ENCODE measurements around the gene POU3F3. TPM values are rescaled to one million over a fixed set of nuclear protein-coding genes. Genes with fewer than 3 reads are reported as not detected.
A peak's percentile ranks its signal among the peaks of the same experiment; 100 is the strongest.

Gene POU3F3
- not detected for total RNA-seq
- long read RNA-seq: 0 reads

GRCh38 chr2:104853534-104854497 lies at the start of gene POU3F3:
Gene POU3F3 (plus strand): TSS chr2:104854115. CDS start chr2:104855511, 1,396 bp downstream.
- DNase-seq (no peak), ATAC-seq (peak; percentile 34 to 58)
- H3K4me3 ChIP-seq: peak within 1 kb of the TSS; percentile 47

GRCh38 chr2:104804148-104804890 lies 49.6 kb upstream of the POU3F3 start:
- Histone ChIP-seq H3K27me3 (ENCODE audit: low read depth) (no peaks in the 10 kb centered on the region), H3K4me3 (no peak overlapping the region), H3K27ac (no peak overlapping the region), H3K4me1 (no peaks in the 10 kb centered on the region), H3K9me3 (no peaks in the 10 kb centered on the region), H3K36me3 (no peaks in the 10 kb centered on the region)
- ATAC-seq (no peak), DNase-seq (no peak)
- intact Hi-C loops (cut with DNase I): no loop called here
- TF ChIP-seq, protein P1, sequence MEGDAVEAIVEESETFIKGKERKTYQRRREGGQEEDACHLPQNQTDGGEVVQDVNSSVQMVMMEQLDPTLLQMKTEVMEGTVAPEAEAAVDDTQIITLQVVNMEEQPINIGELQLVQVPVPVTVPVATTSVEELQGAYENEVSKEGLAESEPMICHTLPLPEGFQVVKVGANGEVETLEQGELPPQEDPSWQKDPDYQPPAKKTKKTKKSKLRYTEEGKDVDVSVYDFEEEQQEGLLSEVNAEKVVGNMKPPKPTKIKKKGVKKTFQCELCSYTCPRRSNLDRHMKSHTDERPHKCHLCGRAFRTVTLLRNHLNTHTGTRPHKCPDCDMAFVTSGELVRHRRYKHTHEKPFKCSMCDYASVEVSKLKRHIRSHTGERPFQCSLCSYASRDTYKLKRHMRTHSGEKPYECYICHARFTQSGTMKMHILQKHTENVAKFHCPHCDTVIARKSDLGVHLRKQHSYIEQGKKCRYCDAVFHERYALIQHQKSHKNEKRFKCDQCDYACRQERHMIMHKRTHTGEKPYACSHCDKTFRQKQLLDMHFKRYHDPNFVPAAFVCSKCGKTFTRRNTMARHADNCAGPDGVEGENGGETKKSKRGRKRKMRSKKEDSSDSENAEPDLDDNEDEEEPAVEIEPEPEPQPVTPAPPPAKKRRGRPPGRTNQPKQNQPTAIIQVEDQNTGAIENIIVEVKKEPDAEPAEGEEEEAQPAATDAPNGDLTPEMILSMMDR (IDR thresholded peaks at IDR 0.05): no peak

More at GRCh38 chr2:104853534-104854497, at the start of gene POU3F3:
- no peaks in the 10 kb centered on the region for H3K9me3 ChIP-seq
- intact Hi-C loops (cut with DNase I): no loop called here
- H3K27me3 ChIP-seq (ENCODE audit: low read depth): peaks cover 87% of the 10 kb centered on the region
- no peak within 1 kb of the TSS for H3K27ac ChIP-seq
- no peaks in the 10 kb centered on the region for H3K36me3 ChIP-seq
- TF ChIP-seq, protein P1 (IDR thresholded peaks at IDR 0.05): no peak
- peaks cover 47% of the 10 kb centered on the region for H3K4me1 ChIP-seq

DNA sequence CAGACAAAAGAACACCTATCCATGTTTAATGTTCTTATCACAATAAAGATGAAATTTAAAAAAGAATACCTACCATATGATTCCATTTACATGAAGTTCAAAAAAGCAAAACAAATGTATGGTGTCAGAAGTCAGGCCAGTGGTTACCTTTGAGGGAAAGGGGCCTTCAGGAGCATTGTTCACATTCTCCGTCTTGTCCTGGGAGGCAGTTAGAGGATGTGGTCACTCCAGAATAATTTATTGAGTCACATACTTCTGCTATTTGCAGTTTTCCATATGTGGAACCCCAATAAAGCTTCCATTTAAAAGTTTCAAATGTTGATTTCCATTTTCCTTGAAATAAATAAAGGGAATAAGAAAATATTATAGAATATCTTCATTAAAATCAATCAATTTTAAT lies 41.6 kb upstream of the POU3F3 start:
- no peak for ATAC-seq
- no peak overlapping the region for H3K4me3 ChIP-seq
- no peak for DNase-seq
- intact Hi-C loops (cut with DNase I): no loop called here
- H3K4me1 ChIP-seq: no peaks in the 10 kb centered on the region
- H3K36me3 ChIP-seq: no peaks in the 10 kb centered on the region
- no peaks in the 10 kb centered on the region for H3K9me3 ChIP-seq
- no peaks in the 10 kb centered on the region for H3K27me3 ChIP-seq (ENCODE audit: low read depth)
- H3K27ac ChIP-seq: no peak overlapping the region
- TF ChIP-seq, protein P1 (IDR thresholded peaks at IDR 0.05): no peak

DNA sequence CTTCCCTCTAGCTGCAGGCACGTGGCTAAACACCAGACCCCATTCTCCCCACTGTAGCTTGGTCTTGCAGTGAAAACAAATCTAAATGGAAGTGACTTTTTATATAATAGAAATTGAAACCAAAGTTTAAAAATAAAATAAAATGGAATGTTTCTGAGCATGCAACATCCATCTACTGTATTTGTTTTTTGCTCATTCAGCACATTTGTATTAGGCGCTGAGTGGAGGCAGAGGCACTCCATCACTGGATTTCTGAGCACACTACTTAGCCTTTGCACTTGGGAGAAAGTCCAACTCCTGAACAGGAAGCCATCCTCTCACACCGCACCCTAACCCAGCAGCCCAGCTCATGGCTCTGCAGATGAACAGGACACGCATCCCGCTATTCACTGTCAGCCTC lies 37.8 kb upstream of the POU3F3 start:
- TF ChIP-seq, protein P1 (IDR thresholded peaks at IDR 0.05): no peak
- Histone ChIP-seq H3K36me3 (no peaks in the 10 kb centered on the region), H3K27ac (no peak overlapping the region), H3K4me3 (no peak overlapping the region), H3K27me3 (ENCODE audit: low read depth) (no peaks in the 10 kb centered on the region), H3K4me1 (no peaks in the 10 kb centered on the region), H3K9me3 (no peaks in the 10 kb centered on the region)
- DNase-seq: no peak
- no peak for ATAC-seq
- intact Hi-C loops (cut with DNase I): no loop called here

GRCh38 chr2:104818264-104818663 lies 35.7 kb upstream of the POU3F3 start:
- Histone ChIP-seq H3K27me3 (ENCODE audit: low read depth) (no peaks in the 10 kb centered on the region), H3K9me3 (no peaks in the 10 kb centered on the region), H3K27ac (no peak overlapping the region), H3K4me3 (no peak overlapping the region), H3K4me1 (no peaks in the 10 kb centered on the region), H3K36me3 (no peaks in the 10 kb centered on the region)
- ATAC-seq: no peak
- intact Hi-C loops (cut with DNase I): no loop called here
- no peak for DNase-seq
- TF ChIP-seq, protein P1 (IDR thresholded peaks at IDR 0.05): no peak
